ENCODE results near the gene ARSB.

DNA sequence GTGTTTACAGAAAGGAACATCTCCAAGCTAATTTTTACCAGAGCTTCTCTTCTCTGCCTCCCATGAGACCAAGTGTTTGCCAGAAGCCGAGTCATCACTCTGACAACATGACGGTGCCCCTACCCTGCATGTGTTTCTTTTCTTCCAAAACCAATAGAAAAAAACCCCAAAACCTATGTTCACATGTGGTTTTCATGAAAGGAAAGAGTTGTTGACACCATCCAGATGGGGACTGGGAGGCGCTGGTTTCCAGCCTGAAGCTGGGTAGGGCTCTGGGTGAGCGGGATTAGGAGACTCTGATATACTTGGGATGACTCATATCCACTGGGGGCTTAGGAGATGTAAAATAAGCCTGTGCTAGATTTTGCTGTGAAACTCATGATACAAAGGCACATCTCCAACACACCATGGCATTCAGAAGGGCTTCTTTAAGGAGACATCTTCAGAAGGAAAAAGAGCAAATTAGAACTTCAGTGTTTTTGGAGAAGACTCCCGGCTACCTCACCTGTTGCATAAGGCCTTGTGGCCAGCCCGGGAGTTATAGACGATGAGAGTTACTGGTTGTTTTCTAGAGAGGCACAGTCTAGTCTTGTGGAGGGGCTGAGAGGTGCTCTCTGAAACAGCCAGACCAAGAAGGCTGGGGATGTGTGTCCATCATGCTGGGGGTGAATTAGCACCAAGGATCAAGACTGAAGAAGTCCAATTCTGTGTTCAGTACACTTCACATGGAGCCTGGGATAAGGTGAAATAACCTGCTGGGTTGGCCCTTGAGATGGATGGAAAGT, 227.6 kb downstream of the ARSB start:
- TF ChIP-seq, protein P1, sequence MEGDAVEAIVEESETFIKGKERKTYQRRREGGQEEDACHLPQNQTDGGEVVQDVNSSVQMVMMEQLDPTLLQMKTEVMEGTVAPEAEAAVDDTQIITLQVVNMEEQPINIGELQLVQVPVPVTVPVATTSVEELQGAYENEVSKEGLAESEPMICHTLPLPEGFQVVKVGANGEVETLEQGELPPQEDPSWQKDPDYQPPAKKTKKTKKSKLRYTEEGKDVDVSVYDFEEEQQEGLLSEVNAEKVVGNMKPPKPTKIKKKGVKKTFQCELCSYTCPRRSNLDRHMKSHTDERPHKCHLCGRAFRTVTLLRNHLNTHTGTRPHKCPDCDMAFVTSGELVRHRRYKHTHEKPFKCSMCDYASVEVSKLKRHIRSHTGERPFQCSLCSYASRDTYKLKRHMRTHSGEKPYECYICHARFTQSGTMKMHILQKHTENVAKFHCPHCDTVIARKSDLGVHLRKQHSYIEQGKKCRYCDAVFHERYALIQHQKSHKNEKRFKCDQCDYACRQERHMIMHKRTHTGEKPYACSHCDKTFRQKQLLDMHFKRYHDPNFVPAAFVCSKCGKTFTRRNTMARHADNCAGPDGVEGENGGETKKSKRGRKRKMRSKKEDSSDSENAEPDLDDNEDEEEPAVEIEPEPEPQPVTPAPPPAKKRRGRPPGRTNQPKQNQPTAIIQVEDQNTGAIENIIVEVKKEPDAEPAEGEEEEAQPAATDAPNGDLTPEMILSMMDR (conservative IDR thresholded peaks at IDR 0.05 in 1 of 2, IDR thresholded peaks at IDR 0.05 in 1 of 2; ENCODE audit: low read depth in 1 of 2, low read length in 2 of 2), result no peak
- TF ChIP-seq EZH2 (IDR thresholded peaks at IDR 0.05; ENCODE audit: low read length, missing control alignments), result no peak
